Measurements from ENCODE around the gene KCNMB3.

- TF ChIP-seq POLR2A (IDR thresholded peaks at IDR 0.05) = no peak
- TF ChIP-seq POLR2AphosphoS5 (IDR thresholded peaks at IDR 0.05) = no peak
- TF ChIP-seq, protein P1, sequence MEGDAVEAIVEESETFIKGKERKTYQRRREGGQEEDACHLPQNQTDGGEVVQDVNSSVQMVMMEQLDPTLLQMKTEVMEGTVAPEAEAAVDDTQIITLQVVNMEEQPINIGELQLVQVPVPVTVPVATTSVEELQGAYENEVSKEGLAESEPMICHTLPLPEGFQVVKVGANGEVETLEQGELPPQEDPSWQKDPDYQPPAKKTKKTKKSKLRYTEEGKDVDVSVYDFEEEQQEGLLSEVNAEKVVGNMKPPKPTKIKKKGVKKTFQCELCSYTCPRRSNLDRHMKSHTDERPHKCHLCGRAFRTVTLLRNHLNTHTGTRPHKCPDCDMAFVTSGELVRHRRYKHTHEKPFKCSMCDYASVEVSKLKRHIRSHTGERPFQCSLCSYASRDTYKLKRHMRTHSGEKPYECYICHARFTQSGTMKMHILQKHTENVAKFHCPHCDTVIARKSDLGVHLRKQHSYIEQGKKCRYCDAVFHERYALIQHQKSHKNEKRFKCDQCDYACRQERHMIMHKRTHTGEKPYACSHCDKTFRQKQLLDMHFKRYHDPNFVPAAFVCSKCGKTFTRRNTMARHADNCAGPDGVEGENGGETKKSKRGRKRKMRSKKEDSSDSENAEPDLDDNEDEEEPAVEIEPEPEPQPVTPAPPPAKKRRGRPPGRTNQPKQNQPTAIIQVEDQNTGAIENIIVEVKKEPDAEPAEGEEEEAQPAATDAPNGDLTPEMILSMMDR (IDR thresholded peaks at IDR 0.05 in 8 of 11, conservative IDR thresholded peaks at IDR 0.05 in 3 of 11) = no peak
These were observed 28.9 kb upstream of the KCNMB3 start for GRCh38 chr3:179279837-179280236.
